ENCODE measurements around the gene CCDC158. TPM values are rescaled to one million over a fixed set of nuclear protein-coding genes. Genes with fewer than 3 reads are reported as not detected.

CCDC158 gene
- total and polyA plus RNA-seq, 2 experiments from 2014 or later, result 0.21 to 0.27 TPM

DNA sequence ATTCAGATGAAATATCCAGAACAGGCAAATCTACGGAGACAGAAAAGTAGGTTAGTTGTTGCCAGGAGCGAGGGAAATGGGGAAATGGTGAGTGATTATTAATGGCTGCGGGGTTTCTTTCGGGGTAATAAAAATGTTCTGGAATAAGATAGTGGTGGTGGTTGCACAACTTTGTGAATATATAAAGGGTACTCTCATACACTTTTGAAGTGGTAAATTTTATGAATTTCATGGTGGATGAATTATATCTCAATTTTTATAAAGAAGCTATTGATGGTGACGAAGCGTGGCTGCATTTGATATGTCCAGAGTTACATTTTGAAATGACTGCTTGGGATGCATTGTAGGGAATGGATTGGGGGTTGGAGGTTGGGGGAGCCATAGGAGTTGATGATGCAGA, 153.1 kb downstream of the CCDC158 start:
- no peaks in the 10 kb centered on the region for H3K36me3 ChIP-seq (ENCODE audit: insufficient read depth)
- H3K4me3 ChIP-seq, result no peak overlapping the region
- H3K9me2 ChIP-seq (ENCODE audit: insufficient read depth), result peaks cover 28% of the 10 kb centered on the region
- no peaks in the 10 kb centered on the region; the same call in 2 of the 3 replicates for H3K36me3 Mint-ChIP-seq (ENCODE audit: low read depth)
- peaks cover 4% of the 10 kb centered on the region for H3K27me3 Mint-ChIP-seq (ENCODE audit: insufficient read depth, low read depth, poor library complexity)
- no peak overlapping the region for H2AFZ ChIP-seq
- no peak overlapping the region for H3K27ac Mint-ChIP-seq
- TF ChIP-seq EZH2phosphoT487 (IDR thresholded peaks at IDR 0.05; ENCODE audit: unreplicated experiment) (no peak), JUNB (IDR thresholded peaks at IDR 0.05; ENCODE audit: unreplicated experiment) (no peak), ZNF114 (CRISPR knock-in tag; IDR thresholded peaks at IDR 0.05) (no peak), CREB1 (CRISPR knock-in tag; IDR thresholded peaks at IDR 0.05; ENCODE audit: low read depth) (no peak), ZNF331 (CRISPR knock-in tag; IDR thresholded peaks at IDR 0.05; ENCODE audit: low read depth) (no peak), EZH2 (IDR thresholded peaks at IDR 0.05; ENCODE audit: low read depth, unreplicated experiment) (no peak), STAT1 (IDR thresholded peaks at IDR 0.05; ENCODE audit: unreplicated experiment) (no peak), NANOG (IDR thresholded peaks at IDR 0.05; ENCODE audit: borderline replicate concordance) (no peak), POLR2AphosphoS5 (IDR thresholded peaks at IDR 0.05; ENCODE audit: low read depth) (no peak)
- TF ChIP-seq, protein P1, sequence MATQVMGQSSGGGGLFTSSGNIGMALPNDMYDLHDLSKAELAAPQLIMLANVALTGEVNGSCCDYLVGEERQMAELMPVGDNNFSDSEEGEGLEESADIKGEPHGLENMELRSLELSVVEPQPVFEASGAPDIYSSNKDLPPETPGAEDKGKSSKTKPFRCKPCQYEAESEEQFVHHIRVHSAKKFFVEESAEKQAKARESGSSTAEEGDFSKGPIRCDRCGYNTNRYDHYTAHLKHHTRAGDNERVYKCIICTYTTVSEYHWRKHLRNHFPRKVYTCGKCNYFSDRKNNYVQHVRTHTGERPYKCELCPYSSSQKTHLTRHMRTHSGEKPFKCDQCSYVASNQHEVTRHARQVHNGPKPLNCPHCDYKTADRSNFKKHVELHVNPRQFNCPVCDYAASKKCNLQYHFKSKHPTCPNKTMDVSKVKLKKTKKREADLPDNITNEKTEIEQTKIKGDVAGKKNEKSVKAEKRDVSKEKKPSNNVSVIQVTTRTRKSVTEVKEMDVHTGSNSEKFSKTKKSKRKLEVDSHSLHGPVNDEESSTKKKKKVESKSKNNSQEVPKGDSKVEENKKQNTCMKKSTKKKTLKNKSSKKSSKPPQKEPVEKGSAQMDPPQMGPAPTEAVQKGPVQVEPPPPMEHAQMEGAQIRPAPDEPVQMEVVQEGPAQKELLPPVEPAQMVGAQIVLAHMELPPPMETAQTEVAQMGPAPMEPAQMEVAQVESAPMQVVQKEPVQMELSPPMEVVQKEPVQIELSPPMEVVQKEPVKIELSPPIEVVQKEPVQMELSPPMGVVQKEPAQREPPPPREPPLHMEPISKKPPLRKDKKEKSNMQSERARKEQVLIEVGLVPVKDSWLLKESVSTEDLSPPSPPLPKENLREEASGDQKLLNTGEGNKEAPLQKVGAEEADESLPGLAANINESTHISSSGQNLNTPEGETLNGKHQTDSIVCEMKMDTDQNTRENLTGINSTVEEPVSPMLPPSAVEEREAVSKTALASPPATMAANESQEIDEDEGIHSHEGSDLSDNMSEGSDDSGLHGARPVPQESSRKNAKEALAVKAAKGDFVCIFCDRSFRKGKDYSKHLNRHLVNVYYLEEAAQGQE (IDR thresholded peaks at IDR 0.05; ENCODE audit: unreplicated experiment), result no peak
- TF ChIP-seq, protein P2, sequence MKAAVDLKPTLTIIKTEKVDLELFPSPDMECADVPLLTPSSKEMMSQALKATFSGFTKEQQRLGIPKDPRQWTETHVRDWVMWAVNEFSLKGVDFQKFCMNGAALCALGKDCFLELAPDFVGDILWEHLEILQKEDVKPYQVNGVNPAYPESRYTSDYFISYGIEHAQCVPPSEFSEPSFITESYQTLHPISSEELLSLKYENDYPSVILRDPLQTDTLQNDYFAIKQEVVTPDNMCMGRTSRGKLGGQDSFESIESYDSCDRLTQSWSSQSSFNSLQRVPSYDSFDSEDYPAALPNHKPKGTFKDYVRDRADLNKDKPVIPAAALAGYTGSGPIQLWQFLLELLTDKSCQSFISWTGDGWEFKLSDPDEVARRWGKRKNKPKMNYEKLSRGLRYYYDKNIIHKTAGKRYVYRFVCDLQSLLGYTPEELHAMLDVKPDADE (IDR thresholded peaks at IDR 0.05), result no peak
- TF ChIP-seq, protein P3, sequence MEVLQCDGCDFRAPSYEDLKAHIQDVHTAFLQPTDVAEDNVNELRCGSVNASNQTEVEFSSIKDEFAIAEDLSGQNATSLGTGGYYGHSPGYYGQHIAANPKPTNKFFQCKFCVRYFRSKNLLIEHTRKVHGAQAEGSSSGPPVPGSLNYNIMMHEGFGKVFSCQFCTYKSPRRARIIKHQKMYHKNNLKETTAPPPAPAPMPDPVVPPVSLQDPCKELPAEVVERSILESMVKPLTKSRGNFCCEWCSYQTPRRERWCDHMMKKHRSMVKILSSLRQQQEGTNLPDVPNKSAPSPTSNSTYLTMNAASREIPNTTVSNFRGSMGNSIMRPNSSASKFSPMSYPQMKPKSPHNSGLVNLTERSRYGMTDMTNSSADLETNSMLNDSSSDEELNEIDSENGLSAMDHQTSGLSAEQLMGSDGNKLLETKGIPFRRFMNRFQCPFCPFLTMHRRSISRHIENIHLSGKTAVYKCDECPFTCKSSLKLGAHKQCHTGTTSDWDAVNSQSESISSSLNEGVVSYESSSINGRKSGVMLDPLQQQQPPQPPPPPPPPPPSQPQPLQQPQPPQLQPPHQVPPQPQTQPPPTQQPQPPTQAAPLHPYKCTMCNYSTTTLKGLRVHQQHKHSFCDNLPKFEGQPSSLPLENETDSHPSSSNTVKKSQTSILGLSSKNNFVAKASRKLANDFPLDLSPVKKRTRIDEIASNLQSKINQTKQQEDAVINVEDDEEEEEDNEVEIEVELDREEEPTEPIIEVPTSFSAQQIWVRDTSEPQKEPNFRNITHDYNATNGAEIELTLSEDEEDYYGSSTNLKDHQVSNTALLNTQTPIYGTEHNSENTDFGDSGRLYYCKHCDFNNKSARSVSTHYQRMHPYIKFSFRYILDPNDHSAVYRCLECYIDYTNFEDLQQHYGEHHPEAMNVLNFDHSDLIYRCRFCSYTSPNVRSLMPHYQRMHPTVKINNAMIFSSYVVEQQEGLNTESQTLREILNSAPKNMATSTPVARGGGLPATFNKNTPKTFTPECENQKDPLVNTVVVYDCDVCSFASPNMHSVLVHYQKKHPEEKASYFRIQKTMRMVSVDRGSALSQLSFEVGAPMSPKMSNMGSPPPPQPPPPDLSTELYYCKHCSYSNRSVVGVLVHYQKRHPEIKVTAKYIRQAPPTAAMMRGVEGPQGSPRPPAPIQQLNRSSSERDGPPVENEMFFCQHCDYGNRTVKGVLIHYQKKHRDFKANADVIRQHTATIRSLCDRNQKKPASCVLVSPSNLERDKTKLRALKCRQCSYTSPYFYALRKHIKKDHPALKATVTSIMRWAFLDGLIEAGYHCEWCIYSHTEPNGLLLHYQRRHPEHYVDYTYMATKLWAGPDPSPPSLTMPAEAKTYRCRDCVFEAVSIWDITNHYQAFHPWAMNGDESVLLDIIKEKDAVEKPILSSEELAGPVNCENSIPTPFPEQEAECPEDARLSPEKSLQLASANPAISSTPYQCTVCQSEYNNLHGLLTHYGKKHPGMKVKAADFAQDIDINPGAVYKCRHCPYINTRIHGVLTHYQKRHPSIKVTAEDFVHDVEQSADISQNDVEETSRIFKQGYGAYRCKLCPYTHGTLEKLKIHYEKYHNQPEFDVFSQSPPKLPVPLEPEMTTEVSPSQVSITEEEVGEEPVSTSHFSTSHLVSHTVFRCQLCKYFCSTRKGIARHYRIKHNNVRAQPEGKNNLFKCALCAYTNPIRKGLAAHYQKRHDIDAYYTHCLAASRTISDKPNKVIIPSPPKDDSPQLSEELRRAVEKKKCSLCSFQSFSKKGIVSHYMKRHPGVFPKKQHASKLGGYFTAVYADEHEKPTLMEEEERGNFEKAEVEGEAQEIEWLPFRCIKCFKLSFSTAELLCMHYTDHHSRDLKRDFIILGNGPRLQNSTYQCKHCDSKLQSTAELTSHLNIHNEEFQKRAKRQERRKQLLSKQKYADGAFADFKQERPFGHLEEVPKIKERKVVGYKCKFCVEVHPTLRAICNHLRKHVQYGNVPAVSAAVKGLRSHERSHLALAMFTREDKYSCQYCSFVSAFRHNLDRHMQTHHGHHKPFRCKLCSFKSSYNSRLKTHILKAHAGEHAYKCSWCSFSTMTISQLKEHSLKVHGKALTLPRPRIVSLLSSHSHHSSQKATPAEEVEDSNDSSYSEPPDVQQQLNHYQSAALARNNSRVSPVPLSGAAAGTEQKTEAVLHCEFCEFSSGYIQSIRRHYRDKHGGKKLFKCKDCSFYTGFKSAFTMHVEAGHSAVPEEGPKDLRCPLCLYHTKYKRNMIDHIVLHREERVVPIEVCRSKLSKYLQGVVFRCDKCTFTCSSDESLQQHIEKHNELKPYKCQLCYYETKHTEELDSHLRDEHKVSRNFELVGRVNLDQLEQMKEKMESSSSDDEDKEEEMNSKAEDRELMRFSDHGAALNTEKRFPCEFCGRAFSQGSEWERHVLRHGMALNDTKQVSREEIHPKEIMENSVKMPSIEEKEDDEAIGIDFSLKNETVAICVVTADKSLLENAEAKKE (CRISPR knock-in tag; IDR thresholded peaks at IDR 0.05), result no peak
- TF ChIP-seq, protein P4, sequence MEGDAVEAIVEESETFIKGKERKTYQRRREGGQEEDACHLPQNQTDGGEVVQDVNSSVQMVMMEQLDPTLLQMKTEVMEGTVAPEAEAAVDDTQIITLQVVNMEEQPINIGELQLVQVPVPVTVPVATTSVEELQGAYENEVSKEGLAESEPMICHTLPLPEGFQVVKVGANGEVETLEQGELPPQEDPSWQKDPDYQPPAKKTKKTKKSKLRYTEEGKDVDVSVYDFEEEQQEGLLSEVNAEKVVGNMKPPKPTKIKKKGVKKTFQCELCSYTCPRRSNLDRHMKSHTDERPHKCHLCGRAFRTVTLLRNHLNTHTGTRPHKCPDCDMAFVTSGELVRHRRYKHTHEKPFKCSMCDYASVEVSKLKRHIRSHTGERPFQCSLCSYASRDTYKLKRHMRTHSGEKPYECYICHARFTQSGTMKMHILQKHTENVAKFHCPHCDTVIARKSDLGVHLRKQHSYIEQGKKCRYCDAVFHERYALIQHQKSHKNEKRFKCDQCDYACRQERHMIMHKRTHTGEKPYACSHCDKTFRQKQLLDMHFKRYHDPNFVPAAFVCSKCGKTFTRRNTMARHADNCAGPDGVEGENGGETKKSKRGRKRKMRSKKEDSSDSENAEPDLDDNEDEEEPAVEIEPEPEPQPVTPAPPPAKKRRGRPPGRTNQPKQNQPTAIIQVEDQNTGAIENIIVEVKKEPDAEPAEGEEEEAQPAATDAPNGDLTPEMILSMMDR (conservative IDR thresholded peaks at IDR 0.05; ENCODE audit: low read depth in 2 of 2), result no peak
- H3K27ac ChIP-seq (ENCODE audit: low read depth), result no peak overlapping the region
- H3K27me3 ChIP-seq (ENCODE audit: insufficient read depth), result no peaks in the 10 kb centered on the region
- no peak overlapping the region for H3K4me3 Mint-ChIP-seq
- no peak overlapping the region for H3K4me2 ChIP-seq
- DNase-seq (ENCODE audit: low spot score), result no peak
- no peaks in the 10 kb centered on the region for H3F3A ChIP-seq (replicated peaks; ENCODE audit: low read depth)
- no peak for ATAC-seq
- peaks cover 4% of the 10 kb centered on the region; the same call in 2 of the 3 replicates for H3K4me1 Mint-ChIP-seq
- no peaks in the 10 kb centered on the region for H3K79me2 ChIP-seq (replicated peaks; ENCODE audit: insufficient read depth)
- H4K20me1 ChIP-seq (replicated peaks; ENCODE audit: insufficient read depth), result no peaks in the 10 kb centered on the region
- H3K4me1 ChIP-seq (ENCODE audit: insufficient read depth), result 0 out of 2 replicates have a peak, but pooled peaks cover 4% of the 10 kb centered on the region
- no peaks in the 10 kb centered on the region for H3K9me3 Mint-ChIP-seq
